Stimulated activated naive CD4-positive, alpha-beta T cell (primary cell): ENCODE measurements around the gene MED15.

Experiments
- DNase-seq, 6 experiments: peaks; one replicate each; lab custom pipeline; 2025; lab: John Stamatoyannopoulos, UW

Gene MED15

GRCh38 chr22:20552443-20553401 lies 45.3 kb downstream of the MED15 start:
- no peak for DNase-seq

GRCh38 chr22:20553947-20554741 lies 46.7 kb downstream of the MED15 start:
- DNase-seq, result no peak

DNA sequence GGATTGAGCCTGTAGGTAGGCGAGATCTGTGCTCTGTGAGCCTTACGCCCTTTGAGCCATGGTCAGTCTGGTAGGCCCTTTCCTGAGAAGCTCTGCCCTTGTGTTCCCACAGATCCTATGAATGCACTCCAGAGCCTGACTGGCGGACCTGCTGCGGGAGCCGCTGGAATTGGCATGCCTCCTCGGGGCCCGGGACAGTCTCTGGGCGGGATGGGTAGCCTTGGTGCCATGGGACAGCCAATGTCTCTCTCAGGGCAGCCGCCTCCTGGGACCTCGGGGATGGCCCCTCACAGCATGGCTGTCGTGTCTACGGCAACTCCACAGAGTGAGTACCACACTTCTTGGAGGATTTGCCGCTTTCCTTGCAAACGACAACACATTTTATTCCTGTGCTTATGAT lies 47.4 kb downstream of the MED15 start:
- DNase-seq, result no peak

DNA sequence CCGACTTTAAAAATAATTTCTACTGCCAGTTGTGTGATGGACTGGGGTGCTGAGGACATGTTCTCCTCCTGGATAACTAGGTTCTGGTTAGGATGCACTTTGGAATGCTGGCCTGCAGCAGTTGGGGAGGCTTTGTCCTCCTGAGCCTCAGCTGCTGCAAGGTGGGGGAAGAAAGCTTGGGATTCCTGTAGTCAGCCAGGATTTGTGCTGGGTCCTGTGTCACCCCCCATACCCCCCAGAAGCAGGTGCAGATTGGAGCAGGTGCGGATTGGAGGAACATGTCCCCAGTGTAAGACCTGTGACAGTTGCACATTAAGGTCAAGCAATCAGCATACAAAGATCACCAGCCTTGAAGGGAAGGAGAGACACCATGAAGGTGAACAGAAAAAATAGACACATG lies 51.1 kb downstream of the MED15 start:
- DNase-seq, result no peak

- DNase-seq, result no peak
Measured at GRCh38 chr22:20559174-20559760, 51.9 kb downstream of the MED15 start.

- DNase-seq, result no peak
Measured at GRCh38 chr22:20560716-20561115, 53.3 kb downstream of the MED15 start.

GRCh38 chr22:20561882-20562281 lies 54.5 kb downstream of the MED15 start:
- no peak for DNase-seq

DNA sequence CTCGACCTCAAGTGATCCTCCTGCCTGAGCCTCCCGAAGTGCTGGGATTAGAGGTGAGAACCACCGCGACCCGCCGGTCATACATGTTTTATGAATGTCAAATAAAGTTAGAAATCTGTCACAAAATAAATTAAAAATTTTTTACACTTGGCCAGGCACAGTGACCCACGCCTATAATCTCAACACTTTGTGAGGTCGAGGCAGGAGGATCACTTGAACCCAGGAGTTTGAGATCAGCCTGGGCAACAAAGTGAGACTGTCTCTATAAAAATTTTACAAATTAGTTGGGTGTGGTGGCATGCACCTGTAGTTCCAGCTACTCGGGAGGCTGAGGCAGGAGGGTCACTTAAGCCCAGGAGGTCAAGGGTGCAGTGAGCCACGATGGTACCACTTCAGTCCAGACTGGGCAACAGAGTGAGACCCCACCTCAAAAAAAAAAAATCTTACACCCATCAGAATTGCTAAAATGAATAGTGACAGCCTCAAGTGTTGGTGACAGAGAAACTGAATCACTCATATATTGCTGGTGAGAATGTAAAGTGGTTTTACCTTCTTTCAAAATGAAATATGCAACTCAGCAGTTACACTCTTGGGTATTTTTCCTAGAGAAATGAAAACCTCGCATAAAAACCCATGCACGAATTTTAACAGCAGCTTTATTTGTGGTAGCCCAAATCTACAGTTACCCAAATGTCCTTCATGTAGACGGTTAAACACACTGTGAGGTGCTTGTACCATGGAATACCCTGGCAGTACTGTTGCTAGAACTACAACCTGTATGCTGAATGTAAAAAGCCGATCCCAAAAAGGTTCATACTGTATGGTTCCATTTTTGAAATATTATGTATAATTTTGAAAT lies 55.4 kb downstream of the MED15 start:
- no peak for DNase-seq

DNA sequence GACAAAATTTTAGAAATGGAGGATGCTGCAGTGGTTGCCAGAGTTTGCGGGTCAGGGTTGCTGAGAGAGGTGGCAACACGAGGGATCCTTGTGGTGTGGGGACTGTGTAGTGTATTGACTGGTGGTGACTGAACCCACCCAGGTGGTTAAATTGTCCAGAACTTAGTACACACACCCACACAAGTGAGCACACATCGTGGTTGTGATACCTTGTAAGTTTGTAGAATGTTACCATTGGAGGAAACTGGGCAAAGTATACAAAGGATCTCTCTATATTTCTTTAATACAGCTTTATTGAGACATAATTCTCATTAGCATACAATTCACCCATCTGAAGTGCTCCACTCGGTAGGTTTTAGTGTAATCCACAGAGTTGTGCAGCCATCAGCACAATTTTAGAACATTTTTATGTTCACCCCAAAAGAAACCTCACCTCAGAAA lies 56.1 kb downstream of the MED15 start:
- no peak for DNase-seq

DNA sequence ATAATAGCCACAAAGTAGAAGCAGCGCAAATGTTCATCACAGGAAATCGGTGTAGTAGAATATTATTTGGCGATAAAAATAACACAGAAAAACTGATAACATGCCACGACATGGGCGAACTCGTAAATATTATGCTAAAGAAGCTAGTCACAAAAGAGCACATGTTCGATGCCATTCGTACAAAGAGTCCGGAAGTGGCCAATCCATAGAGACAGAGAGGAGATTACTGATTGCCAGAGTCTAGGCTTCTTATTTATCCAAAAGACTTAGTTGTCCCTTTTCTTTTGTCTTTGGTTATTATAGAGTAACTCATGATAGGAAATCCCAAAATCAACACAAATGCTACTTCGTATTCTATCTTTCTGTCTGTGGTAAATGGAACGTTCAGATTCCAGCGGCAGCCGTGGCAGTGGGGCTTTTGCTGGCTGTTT lies 56.5 kb downstream of the MED15 start:
- DNase-seq, result no peak

GRCh38 chr22:20565079-20565734 lies 57.8 kb downstream of the MED15 start:
- DNase-seq, result no peak

DNA sequence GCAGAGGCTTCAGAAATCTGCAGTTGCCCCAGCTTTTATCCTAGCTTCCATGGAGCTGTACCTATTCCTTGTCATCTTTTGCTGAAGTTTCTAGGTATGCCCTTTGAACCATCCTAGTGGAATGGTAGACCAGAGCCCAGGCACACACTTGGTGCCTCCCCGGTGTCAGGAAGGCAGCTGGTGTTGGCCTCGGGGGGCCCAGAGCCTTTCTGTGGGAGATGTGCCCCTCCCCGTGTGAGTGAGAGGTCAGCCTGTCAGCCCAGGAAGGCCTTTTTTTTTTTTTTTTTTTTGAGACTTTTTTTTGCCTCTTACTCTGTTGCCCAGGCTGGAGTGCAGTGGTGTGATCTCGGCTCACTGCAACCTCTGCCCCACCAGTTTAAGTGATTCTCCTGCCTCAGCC lies 58.4 kb downstream of the MED15 start:
- no peak for DNase-seq

- DNase-seq, result peak; percentile 65 to 90 (median 82)
Measured at GRCh38 chr22:20566420-20567260, 59.2 kb downstream of the MED15 start.

- no peak for DNase-seq
Measured at GRCh38 chr22:20567371-20567847, 60.0 kb downstream of the MED15 start.

DNA sequence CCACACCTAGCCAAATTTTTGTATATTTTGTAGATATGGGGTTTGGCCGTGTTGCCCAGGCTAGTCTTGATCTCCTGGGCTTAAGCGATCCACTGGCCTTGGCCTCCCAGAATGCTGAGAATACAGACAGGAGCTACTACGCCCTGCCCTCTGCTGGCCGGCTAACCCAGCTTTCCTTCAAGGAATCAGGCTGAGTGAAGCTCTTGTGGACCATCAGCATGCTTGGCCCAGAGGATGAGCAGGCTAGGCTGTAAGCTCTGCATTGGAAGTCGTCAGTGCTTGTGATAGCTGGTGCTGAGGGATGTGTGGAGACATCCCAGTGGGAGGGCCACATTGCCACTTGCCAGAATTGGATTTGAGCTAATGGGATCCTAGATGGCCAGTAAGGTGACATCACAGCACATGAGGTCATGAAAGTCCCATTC lies 60.6 kb downstream of the MED15 start:
- no peak for DNase-seq

DNA sequence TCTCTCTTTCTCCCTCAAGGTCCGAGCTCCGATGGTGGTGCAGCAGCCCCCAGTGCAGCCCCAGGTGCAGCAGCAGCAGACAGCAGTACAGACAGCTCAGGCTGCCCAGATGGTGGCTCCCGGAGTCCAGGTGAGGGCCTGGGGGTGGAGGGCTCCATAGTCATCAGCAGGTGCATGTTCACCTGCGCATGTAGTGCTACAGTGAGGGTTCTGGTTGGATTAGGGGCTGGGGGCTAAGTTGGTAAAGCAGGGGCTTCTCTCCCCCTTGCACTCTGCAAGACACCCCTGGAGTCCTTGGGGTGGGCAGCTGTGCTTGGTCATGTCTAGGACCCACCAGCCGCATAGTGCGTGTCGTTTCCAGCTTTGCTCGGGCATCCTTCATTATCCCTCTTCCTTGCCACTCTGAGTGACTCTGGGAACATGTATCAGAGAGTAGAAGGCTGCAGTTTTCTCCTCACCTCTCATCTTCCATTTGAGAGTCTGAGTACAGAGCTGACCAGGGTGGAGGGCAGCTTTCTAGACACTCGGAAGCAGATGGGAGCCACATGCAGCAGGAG lies 61.2 kb downstream of the MED15 start:
- no peak for DNase-seq

GRCh38 chr22:20569059-20570058 lies 61.9 kb downstream of the MED15 start:
- DNase-seq, result peak; percentile 55 to 89 (median 78)

DNA sequence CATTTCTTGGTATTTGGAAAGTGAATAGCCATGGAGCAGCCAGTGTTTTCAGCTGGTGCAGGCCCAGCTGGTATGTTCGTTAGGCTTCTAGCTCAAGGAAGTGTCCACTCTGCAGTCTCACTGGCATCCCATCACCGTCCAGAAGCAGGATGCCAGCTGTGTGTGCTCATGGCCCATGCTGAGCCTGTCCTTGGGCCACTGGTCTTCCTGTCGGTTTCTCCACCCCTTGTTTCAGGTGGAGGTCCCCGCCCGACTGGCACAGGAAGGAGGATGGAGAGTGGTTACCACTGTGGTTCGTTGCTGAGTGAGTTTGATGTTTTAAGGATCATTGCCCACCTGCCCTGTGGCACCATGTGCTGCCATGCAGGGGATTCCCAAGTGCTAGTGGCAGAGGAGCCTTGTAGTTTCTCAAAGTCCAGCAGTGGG lies 63.7 kb downstream of the MED15 start:
- no peak for DNase-seq
